Heart left ventricle (tissue), 16 donors: Measurements from ENCODE around the gene VPREB1. TPM values are rescaled to one million over a fixed set of nuclear protein-coding genes. Genes with fewer than 3 reads are reported as not detected.

ENCODE experiments used
- ATAC-seq, 4 donors: fragments of 200-7000 bp; cut with Tn5 transposase; one replicate each; pipeline ENCODE4 v1.9.1; 2020 to 2022; ENCODE audit warnings: moderate library complexity in 4 of 4, mild to moderate bottlenecking in 3 of 4, moderate number of reproducible peaks in 1 of 4
- DNase-seq, 5 donors: peaks; one replicate each; pipeline ENCODE4 v3.0.0-alpha.2; 2020
- H3K27ac ChIP-seq, 12 donors: fragments of 200-600 bp; sonication (generic) in 4 of 12; one replicate each; pipeline versions ENCODE4 v1.5.0 to v1.8.0; 2016 to 2022; ENCODE audit warnings: mild to moderate bottlenecking in 2 of 12
- H3K27me3 ChIP-seq, 9 donors: fragments of 200-600 bp; sonication (generic) in 2 of 9; one replicate each; pipeline versions ENCODE4 v1.5.1 to v1.8.0; 2016 to 2022; ENCODE audit warnings: mild to moderate bottlenecking in 3 of 9
- H3K36me3 ChIP-seq, 9 donors: fragments of 200-600 bp; sonication (generic) in 2 of 9; one replicate each; pipeline versions ENCODE4 v1.5.0 to v1.8.0; 2018 to 2022; ENCODE audit warnings: mild to moderate bottlenecking in 2 of 9
- H3K4me1 ChIP-seq, 12 donors: fragments of 200-600 bp; sonication (generic) in 4 of 12; one replicate each; pipeline versions ENCODE4 v1.5.0 to v1.8.0; 2016 to 2022; ENCODE audit warnings: mild to moderate bottlenecking in 3 of 12
- H3K4me3 ChIP-seq, 12 donors: fragments of 200-600 bp; sonication (generic) in 4 of 12; one replicate each; pipeline versions ENCODE4 v1.5.0 to v1.8.0; 2017 to 2022; ENCODE audit warnings: mild to moderate bottlenecking in 9 of 12, moderate library complexity in 4 of 12
- H3K9me3 ChIP-seq, 12 donors: fragments of 200-600 bp; sonication (generic) in 4 of 12; one replicate each; pipeline versions ENCODE4 v1.5.0 to v1.8.0; 2016 to 2022; ENCODE audit warnings: mild to moderate bottlenecking in 1 of 12
- POLR2A ChIP-seq, 2 donors: fragments of 450-650 bp; IDR thresholded peaks; one replicate each; pipeline ENCODE4 v1.6.1; 2017; ENCODE audit warnings: antibody characterized with exemption in 2 of 2, mild to moderate bottlenecking in 2 of 2, moderate library complexity in 2 of 2
- WGBS, 4 donors: extraction: QIAGEN DNeasy Blood & Tissue Kit in 2 of 4; methylation state at CpG; one replicate each; pipeline versions ENCODE4 v1.1.5 to v1.1.7; 2013 to 2018; 5-methylcytosine and 5-hydroxymethylcytosine counted together
- intact Hi-C, 10 donors: fragments of 100-400 bp; cut with DNase I; formaldehyde crosslinking; loops; one replicate each; pipeline versions ENCODE4 v1.11.1 to v1.14.2; 2022
- polyA plus RNA-seq, 2 donors: library from polyadenylated mRNA; stranded (reverse); fragments of 200-250 nt; gene quantifications; one replicate each; pipeline ENCODE4 v1.2.3, GENCODE V29; 2013
- total RNA-seq, 9 donors: library from RNA; depleted of rRNA in 2 of 9; stranded (reverse); fragments of >200 nt in 2 of 9; fragmentation: NEBNext Ultra II Directional in 3 of 9; extraction: Animal tissue kit (Norgen Biotek cat#: 25700) in 3 of 9; gene quantifications; one replicate each; pipeline versions ENCODE4 v1.1.0 to v1.2.4, GENCODE V29; 2016 to 2023
- TF ChIP-seq, protein P1 (sequence below), 12 donors: fragments of 200-600 bp; sonication (generic) in 4 of 12; IDR thresholded peaks; one replicate each; pipeline versions ENCODE4 v1.5.0 to v1.8.0; 2018 to 2022; ENCODE audit warnings: antibody characterized with exemption in 12 of 12, mild to moderate bottlenecking in 5 of 12
- donor health status: ischemic (EF 13 %, LVEDD 7.1; RV severe dilation, severe dysfunction).
- donor health status: healthy with polysubstance abuse.
- donor health status: DM: no; HTN: yes; CAD: no.
- donor health status: DM: no; HTN: no; CAD: no.
- donor health status: ischemic (EF 25% LVEDD 6.9; RV normal size, moderate dysfunction).
- donor health status: ischemic (EF 25% LVEDD 5.7; RV mildly dilated, moderate dysfunction).
- donor health status: healthy.
- donor health status: DM: yes; HTN: yes; CAD: no.
- donor health status: ischemic (EF 35%, LVEDD 5.7; RV mildly dilated, moderate dysfunction).
- donor health status: nonischemic (EF 11% LVEDD 7.7; RV severe dilation, severe dysfunction).
- donor health status: DM: yes; HTN: yes; CAD: no.
- donor health status: PGD.
- donor health status: ischemic (EF 29% LVEDD 5.4; RV normal size, mild dysfunction).
- donor health status: nonischemic (EF 23%, LVEDD 6.1; RV moderate dilation, normal function).

The VPREB1 gene
- total and polyA plus RNA-seq, 11 donors = not detected

DNA sequence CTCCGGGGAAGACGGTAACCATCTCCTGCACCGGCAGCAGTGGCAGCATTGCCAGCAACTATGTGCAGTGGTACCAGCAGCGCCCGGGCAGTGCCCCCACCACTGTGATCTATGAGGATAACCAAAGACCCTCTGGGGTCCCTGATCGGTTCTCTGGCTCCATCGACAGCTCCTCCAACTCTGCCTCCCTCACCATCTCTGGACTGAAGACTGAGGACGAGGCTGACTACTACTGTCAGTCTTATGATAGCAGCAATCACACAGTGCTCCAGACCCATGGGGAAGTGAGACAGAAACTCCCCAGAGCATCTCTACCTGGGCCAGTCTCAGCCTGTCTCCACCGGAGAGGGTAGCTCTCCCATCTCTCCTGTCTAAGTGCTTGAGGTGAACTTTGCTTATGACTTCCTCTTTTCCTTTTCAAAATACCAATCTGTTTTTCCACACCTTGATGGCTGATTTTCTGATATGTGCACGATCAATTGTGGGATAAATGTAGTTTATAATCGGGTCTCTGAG lies 48.5 kb upstream of the VPREB1 start:
- Histone ChIP-seq H3K36me3 (no peaks in the 10 kb centered on the region), H3K27me3 (peaks cover 0 to 52% (median 11%) of the 10 kb centered on the region in 9 donors), H3K9me3 (no peaks in the 10 kb centered on the region), H3K27ac (no peak overlapping the region), H3K4me3 (no peak overlapping the region), H3K4me1 (no peaks in the 10 kb centered on the region)
- TF ChIP-seq, protein P1, sequence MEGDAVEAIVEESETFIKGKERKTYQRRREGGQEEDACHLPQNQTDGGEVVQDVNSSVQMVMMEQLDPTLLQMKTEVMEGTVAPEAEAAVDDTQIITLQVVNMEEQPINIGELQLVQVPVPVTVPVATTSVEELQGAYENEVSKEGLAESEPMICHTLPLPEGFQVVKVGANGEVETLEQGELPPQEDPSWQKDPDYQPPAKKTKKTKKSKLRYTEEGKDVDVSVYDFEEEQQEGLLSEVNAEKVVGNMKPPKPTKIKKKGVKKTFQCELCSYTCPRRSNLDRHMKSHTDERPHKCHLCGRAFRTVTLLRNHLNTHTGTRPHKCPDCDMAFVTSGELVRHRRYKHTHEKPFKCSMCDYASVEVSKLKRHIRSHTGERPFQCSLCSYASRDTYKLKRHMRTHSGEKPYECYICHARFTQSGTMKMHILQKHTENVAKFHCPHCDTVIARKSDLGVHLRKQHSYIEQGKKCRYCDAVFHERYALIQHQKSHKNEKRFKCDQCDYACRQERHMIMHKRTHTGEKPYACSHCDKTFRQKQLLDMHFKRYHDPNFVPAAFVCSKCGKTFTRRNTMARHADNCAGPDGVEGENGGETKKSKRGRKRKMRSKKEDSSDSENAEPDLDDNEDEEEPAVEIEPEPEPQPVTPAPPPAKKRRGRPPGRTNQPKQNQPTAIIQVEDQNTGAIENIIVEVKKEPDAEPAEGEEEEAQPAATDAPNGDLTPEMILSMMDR (IDR thresholded peaks at IDR 0.05) = no peak
- no peak for TF ChIP-seq POLR2A (IDR thresholded peaks at IDR 0.05)
- WGBS, 4 donors = 73 to 79% (median 76%) methylated on average over 10 to 11 of the region's 11 CpGs
- intact Hi-C loops = loop anchor here in 1 of 10 donors (10.0 kb wide), 1 partner anchor 489 kb away; no protein-coding TSS in a partner anchor
- no peak for DNase-seq
- ATAC-seq = no peak

DNA sequence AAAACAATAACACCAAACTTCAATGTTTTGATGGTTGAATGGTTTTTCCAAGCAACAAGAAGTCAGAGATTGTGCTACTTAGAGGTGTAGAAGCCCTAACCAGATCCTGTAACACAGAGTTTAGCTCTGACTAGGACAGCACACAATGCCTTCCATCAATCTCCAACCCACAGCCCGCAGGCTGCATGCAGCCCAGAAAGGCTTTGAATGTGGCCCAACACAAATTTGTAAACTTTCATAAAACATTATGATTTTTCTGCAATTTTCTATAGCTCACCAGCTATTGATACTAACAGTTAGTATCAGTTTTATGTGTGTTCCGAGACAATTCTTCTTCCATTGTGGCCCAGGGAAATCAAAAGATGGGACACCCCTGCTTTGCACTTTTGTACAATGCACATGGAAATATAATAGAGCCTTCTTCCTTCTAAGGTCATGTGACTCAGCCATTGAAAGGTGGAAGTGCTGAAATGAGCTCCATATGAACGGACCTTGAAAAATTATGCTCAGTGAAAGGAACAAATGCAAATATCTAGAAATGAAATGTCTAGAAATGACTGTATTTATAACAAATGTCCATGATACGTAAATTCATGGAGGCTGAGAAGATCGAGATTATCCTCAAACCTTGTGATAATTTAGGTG lies 47.6 kb upstream of the VPREB1 start:
- no peak for TF ChIP-seq POLR2A (IDR thresholded peaks at IDR 0.05)
- TF ChIP-seq, protein P1 (IDR thresholded peaks at IDR 0.05) = no peak
- WGBS, 4 donors = 62 to 66% (median 65%) methylated on average over 5 of the region's 5 CpGs
- H3K4me3 ChIP-seq = no peak overlapping the region
- no peaks in the 10 kb centered on the region for H3K9me3 ChIP-seq
- no peak overlapping the region for H3K27ac ChIP-seq
- intact Hi-C loops = loop anchor here in 1 of 10 donors (10.0 kb wide), 1 partner anchor 488 kb away; no protein-coding TSS in a partner anchor
- DNase-seq = no peak
- H3K27me3 ChIP-seq = peaks cover 0 to 60% (median 14%) of the 10 kb centered on the region in 9 donors
- no peaks in the 10 kb centered on the region for H3K4me1 ChIP-seq
- no peaks in the 10 kb centered on the region for H3K36me3 ChIP-seq
- no peak for ATAC-seq

DNA sequence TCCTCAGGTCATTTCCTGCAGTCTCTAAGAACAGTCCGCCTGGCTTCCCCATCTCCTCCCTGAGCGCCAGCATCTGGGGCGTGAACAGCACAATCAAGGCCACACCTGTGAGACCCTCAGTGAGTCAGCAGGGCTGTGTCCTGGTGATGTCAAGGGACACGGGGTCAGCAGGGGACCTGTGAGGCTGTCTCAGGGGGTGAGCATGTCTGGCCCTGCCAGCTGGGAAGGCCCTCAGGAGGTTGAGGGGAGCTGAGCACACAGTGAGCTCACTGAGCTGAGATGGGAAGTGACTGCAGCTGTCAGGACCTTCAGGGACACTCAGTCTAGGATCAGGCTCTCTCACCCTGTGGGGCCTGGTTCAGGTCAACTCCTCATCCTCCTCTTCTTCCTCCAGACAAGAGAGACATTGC lies 46.6 kb upstream of the VPREB1 start:
- Histone ChIP-seq H3K27ac (no peak overlapping the region), H3K4me3 (no peak overlapping the region), H3K27me3 (peaks cover 0 to 67% (median 15%) of the 10 kb centered on the region in 9 donors), H3K9me3 (no peaks in the 10 kb centered on the region), H3K36me3 (no peaks in the 10 kb centered on the region), H3K4me1 (no peaks in the 10 kb centered on the region)
- no peak for TF ChIP-seq POLR2A (IDR thresholded peaks at IDR 0.05)
- TF ChIP-seq, protein P1 (IDR thresholded peaks at IDR 0.05) = no peak
- 49 to 69% (median 57%) methylated on average over 4 of the region's 4 CpGs for WGBS, 4 donors
- no peak for ATAC-seq
- intact Hi-C loops = loop anchor here in 1 of 10 donors (10.0 kb wide), 1 partner anchor 487 kb away; no protein-coding TSS in a partner anchor
- DNase-seq = no peak

DNA sequence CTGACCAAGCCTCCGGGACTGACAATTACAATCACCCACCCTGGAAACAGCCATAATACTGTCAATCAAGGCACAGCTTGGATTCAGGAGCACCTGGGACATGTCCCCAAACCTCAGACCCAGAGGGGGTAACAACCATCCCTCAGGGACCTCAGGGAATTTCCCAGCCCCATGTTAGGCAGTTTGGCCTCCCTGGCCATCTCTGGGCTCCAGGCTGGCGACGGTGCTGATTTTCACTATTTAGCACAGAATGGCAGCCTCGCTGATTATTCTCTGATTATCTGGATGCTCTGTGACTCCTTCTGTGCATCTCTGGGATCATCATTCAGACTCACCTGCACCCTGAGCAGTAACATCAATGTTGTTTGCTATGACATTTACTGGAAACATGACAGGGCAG lies 45.8 kb upstream of the VPREB1 start:
- TF ChIP-seq POLR2A (IDR thresholded peaks at IDR 0.05) = no peak
- TF ChIP-seq, protein P1 (IDR thresholded peaks at IDR 0.05) = no peak

More for the DNA sequence above, 45.8 kb upstream of the VPREB1 start:
- Histone ChIP-seq H3K27me3 (peaks cover 0 to 74% (median 18%) of the 10 kb centered on the region in 9 donors), H3K36me3 (no peaks in the 10 kb centered on the region), H3K27ac (no peak overlapping the region), H3K4me3 (no peak overlapping the region), H3K4me1 (no peaks in the 10 kb centered on the region), H3K9me3 (no peaks in the 10 kb centered on the region)
- ATAC-seq (no peak), DNase-seq (no peak)
- intact Hi-C loops = loop anchor here in 1 of 10 donors (10.0 kb wide), 1 partner anchor 486 kb away; no protein-coding TSS in a partner anchor
- 71 to 82% (median 73%) methylated on average over 4 of the region's 4 CpGs for WGBS, 4 donors
